ENCODE results near the gene MIB2. TPM values are rescaled to one million over a fixed set of nuclear protein-coding genes. Genes with fewer than 3 reads are reported as not detected.

Gene MIB2
- total and polyA plus RNA-seq, 9 donors: 1.8 to 110 (median 79.5) TPM

DNA sequence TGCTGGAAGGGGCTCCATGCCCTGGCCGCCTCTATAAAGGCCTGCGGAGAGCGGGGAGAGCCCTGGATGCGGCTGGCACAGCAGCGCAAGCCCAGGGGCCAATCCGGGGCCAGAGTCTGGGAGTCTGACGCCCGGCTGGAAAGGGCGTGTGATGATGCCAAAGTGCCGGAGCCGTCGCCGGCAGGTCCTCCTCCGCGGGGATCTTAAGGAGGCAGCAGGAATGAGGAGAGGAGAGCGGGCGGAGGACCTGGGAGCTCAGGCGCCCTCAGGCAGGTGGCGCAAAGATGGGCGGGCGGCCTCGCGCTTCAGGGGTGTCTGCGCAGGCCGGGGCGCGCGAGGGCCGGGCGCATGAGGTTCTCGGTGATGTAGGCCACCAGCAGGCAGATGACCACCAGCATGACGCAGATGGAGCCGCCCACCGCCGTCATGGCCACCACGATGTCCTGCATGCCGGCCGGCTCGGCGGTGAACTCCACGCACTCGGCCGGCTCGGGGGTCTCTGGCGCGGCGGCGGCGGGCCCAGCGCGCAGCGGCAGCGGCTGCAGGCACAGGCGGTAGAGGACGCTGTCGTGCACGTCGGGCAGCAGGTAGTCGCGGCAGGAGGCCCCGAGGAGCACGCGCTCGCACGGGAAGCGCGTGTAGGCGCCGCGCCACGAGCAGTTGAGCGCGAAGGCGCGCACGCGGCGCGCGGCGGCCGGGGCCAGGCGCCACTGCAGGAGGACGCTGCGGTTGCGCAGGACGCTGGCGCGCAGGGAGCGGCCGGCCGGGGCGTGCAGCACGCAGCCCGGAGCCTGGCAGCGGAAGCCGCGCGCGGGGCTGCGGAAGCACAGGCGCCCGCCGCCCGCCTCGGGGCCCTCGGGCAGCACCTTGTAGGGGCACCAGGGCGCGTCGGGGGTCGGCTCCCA, 16.0 kb upstream of the MIB2 start:
- Histone ChIP-seq H3K27ac (no peak overlapping the region), H3K9me3 (no peaks in the 10 kb centered on the region), H3K4me3 (peak overlapping the region; percentile 5), H3K27me3 (peaks cover 8% of the 10 kb centered on the region), H3K4me1 (ENCODE audit: insufficient read depth) (peaks cover 10% of the 10 kb centered on the region), H3K36me3 (no peaks in the 10 kb centered on the region)
- no peak for TF ChIP-seq EP300 (IDR thresholded peaks at IDR 0.05)
- TF ChIP-seq CTCF (IDR thresholded peaks at IDR 0.05): no peak
- no peak for TF ChIP-seq POLR2A (IDR thresholded peaks at IDR 0.05)
- intact Hi-C loops (cut with DNase I): no loop called here
- DNase-seq: no peak
- 7 to 22% (median 17%) methylated on average over 33 to 111 of the region's 111 CpGs for WGBS, 3 donors

DNA sequence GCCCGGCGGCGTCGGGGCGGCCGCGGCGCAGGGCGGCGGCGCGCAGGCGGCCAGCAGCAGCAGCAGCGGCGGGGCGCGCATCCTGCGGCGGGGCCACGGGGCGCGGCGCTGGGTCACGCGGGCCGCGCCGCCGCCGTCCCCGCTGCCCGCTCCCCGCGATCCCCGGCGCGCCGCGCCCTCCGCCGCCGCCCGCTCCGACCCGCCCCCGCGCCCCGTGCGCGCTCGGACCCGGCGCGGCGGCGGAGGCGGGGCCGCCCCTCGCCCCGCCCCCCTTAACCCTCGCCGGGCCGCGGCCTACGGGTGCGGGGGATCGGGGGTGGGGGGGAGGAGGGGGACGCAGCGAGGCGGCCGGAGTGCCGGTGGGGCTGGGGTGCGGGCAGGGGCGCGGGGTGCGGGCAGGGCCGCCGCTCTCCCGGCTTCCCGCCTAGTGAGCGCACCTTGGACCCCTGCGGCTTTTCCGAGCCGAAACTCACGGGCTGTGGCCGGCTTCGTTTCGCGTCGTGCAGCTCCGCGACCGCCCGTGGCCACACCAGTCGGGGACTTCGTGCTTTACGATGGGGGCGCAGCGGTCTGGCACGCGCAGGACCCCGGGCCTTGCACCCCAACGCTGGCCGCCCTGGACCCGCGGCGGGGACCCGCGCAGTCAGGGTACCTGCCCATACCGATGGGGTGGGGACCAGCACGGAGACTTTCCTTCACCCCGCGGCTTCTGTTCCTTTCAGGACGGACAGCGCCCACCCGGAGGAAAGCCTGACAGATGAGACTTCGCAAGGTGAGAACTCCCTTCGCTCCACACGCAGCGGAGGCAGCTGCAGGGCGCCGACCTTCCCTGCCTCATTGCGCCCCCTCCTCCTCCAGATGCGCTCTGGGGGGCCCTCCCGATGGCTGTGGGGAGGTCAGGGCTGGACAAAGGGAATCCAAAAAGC, 15.1 kb upstream of the MIB2 start, which contains the start of gene FNDC10:
TSS of gene FNDC10 (minus strand) at position 201 of the 926 bp plus-strand sequence. CDS start at position 81, 120 bp downstream.
- Histone ChIP-seq H3K9me3 (no peaks in the 10 kb centered on the region), H3K4me3 (peak within 1 kb of the TSS; percentile 28), H3K27ac (no peak within 1 kb of the TSS), H3K4me1 (ENCODE audit: insufficient read depth) (peaks cover 10% of the 10 kb centered on the region), H3K36me3 (no peaks in the 10 kb centered on the region), H3K27me3 (peaks cover 8% of the 10 kb centered on the region)
- WGBS, 3 donors: 2 to 4% (median 3%) methylated on average over 26 to 125 of the region's 125 CpGs
- DNase-seq: no peak
- intact Hi-C loops (cut with DNase I): no loop called here
- no peak for TF ChIP-seq EP300 (IDR thresholded peaks at IDR 0.05)
- TF ChIP-seq CTCF (IDR thresholded peaks at IDR 0.05): no peak
- TF ChIP-seq POLR2A (IDR thresholded peaks at IDR 0.05): no peak

DNA sequence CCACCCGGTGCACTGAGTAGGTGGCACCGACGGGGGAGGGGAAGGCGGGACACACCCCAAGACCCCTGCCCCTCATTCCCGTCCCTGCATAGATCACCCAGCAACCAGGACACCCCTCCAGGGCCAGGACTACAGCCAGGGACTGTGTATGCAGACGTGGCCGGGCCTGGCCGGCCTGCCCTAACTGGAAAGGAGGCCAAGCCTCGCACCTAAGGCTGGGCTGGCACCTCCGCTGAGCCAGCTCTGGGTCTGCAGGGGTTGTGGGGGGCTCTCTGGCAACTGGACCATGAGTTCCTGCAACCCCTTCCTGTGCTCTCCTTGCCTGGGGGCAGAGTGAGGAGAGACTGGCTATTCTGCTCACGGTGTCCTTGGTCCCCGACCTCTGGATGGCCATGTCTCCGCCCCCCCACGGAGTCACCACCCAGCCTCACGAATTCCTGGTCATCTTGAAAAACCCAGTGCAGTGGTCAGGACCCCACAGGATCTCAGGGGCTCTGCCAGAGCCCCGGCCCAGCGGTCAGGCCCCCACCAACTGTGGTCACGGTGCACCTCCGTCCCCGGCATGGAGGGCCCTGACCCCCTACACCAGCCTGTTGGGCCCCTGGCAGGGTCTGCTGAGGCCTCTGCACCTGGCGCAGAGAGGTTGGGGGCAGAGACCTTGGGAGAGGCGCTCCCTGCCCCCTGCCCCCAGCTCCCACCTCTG, 14.3 kb upstream of the MIB2 start:
- DNase-seq: no peak
- TF ChIP-seq EP300 (IDR thresholded peaks at IDR 0.05) (no peak), POLR2A (IDR thresholded peaks at IDR 0.05) (no peak), CTCF (IDR thresholded peaks at IDR 0.05) (no peak)
- Histone ChIP-seq H3K27ac (no peak overlapping the region), H3K4me3 (no peak overlapping the region), H3K27me3 (peaks cover 8% of the 10 kb centered on the region), H3K36me3 (no peaks in the 10 kb centered on the region), H3K9me3 (no peaks in the 10 kb centered on the region), H3K4me1 (ENCODE audit: insufficient read depth) (peaks cover 10% of the 10 kb centered on the region)
- WGBS, 3 donors: 61 to 71% (median 62%) methylated on average over 19 to 22 of the region's 22 CpGs
- intact Hi-C loops (cut with DNase I): no loop called here

Measured in ovary (tissue), 9 donors.